ENCODE measurements around the gene NMNAT3. TPM values are rescaled to one million over a fixed set of nuclear protein-coding genes. Genes with fewer than 3 reads are reported as not detected.

NMNAT3 gene
- total RNA-seq, 1 donor from 2014 or later: 0.95 TPM

- Histone ChIP-seq H3K36me3 (no peaks in the 10 kb centered on the region), H2AFZ (replicated peaks) (no peak overlapping the region), H3F3A (ENCODE audit: low read depth) (no peaks in the 10 kb centered on the region), H3K4me3 (no peak overlapping the region), H4K20me1 (ENCODE audit: low read depth) (no peaks in the 10 kb centered on the region), H3K4me1 (peaks cover 12% of the 10 kb centered on the region), H3K27ac (no peak overlapping the region), H3K79me2 (ENCODE audit: low read depth) (no peaks in the 10 kb centered on the region), H3K9me3 (ENCODE audit: low read depth) (no peaks in the 10 kb centered on the region), H3K4me2 (no peak overlapping the region), H3K9ac (no peak overlapping the region), H3K27me3 (no peaks in the 10 kb centered on the region)
- H3K27ac Mint-ChIP-seq: no peak overlapping the region
- H3K4me1 Mint-ChIP-seq: peaks cover 36% of the 10 kb centered on the region
- no peaks in the 10 kb centered on the region for H3K9me3 Mint-ChIP-seq
- no peak for TF ChIP-seq EZH2phosphoT487 (IDR thresholded peaks at IDR 0.05)
- TF ChIP-seq EZH2 (IDR thresholded peaks at IDR 0.05): no peak
- TF ChIP-seq CTCF (IDR thresholded peaks at IDR 0.05): no peak
- no peak for DNase-seq (ENCODE audit: low spot score)
- H3K36me3 Mint-ChIP-seq: no peaks in the 10 kb centered on the region
- peaks cover 2% of the 10 kb centered on the region for H3K27me3 Mint-ChIP-seq (ENCODE audit: insufficient read depth, low read depth)
- H3K4me3 Mint-ChIP-seq: no peak overlapping the region
Measured at GRCh38 chr3:139555249-139555648, 122.5 kb downstream of the NMNAT3 start.

- no peak for DNase-seq (ENCODE audit: low spot score)
- Histone ChIP-seq H3K27me3 (no peaks in the 10 kb centered on the region), H2AFZ (replicated peaks) (no peak overlapping the region), H3K4me3 (no peak overlapping the region), H3K9ac (no peak overlapping the region), H3K79me2 (ENCODE audit: low read depth) (no peaks in the 10 kb centered on the region), H3K9me3 (ENCODE audit: low read depth) (no peaks in the 10 kb centered on the region), H4K20me1 (ENCODE audit: low read depth) (no peaks in the 10 kb centered on the region), H3K4me2 (no peak overlapping the region), H3K36me3 (no peaks in the 10 kb centered on the region), H3F3A (ENCODE audit: low read depth) (no peaks in the 10 kb centered on the region), H3K27ac (no peak overlapping the region), H3K4me1 (peaks cover 6% of the 10 kb centered on the region)
- H3K9me3 Mint-ChIP-seq: no peaks in the 10 kb centered on the region
- H3K27me3 Mint-ChIP-seq (ENCODE audit: insufficient read depth, low read depth): peaks cover 4% of the 10 kb centered on the region
- H3K27ac Mint-ChIP-seq: no peak overlapping the region
- no peak for TF ChIP-seq EZH2phosphoT487 (IDR thresholded peaks at IDR 0.05)
- no peak for TF ChIP-seq CTCF (IDR thresholded peaks at IDR 0.05)
- no peak for TF ChIP-seq EZH2 (IDR thresholded peaks at IDR 0.05)
- H3K4me3 Mint-ChIP-seq: no peak overlapping the region
- H3K4me1 Mint-ChIP-seq: peaks cover 30% of the 10 kb centered on the region
- no peaks in the 10 kb centered on the region for H3K36me3 Mint-ChIP-seq
Measured at GRCh38 chr3:139554628-139555027, 123.1 kb downstream of the NMNAT3 start.

GRCh38 chr3:139552632-139553365 is 125.0 kb downstream of the NMNAT3 start:
- H3K9me3 ChIP-seq (ENCODE audit: low read depth): no peaks in the 10 kb centered on the region
- TF ChIP-seq CTCF (IDR thresholded peaks at IDR 0.05) (no peak), EZH2 (IDR thresholded peaks at IDR 0.05) (no peak), EZH2phosphoT487 (IDR thresholded peaks at IDR 0.05) (no peak)
- H3K9me3 Mint-ChIP-seq: no peaks in the 10 kb centered on the region
- H3K27me3 Mint-ChIP-seq (ENCODE audit: insufficient read depth, low read depth): peaks cover 4% of the 10 kb centered on the region
- no peak overlapping the region for H3K4me3 ChIP-seq
- no peak overlapping the region for H3K4me3 Mint-ChIP-seq
- H3K27me3 ChIP-seq: no peaks in the 10 kb centered on the region
- H3K4me2 ChIP-seq: no peak overlapping the region
- peaks cover 12% of the 10 kb centered on the region for H3K4me1 Mint-ChIP-seq
- no peaks in the 10 kb centered on the region for H3K4me1 ChIP-seq
- no peak for DNase-seq (ENCODE audit: low spot score)
- no peaks in the 10 kb centered on the region for H3F3A ChIP-seq (ENCODE audit: low read depth)
- H3K36me3 Mint-ChIP-seq: no peaks in the 10 kb centered on the region
- H3K27ac Mint-ChIP-seq: no peak overlapping the region
- no peaks in the 10 kb centered on the region for H3K36me3 ChIP-seq
- no peak overlapping the region for H3K9ac ChIP-seq
- H3K27ac ChIP-seq: no peak overlapping the region
- no peak overlapping the region for H2AFZ ChIP-seq (replicated peaks)
- no peaks in the 10 kb centered on the region for H3K79me2 ChIP-seq (ENCODE audit: low read depth)
- H4K20me1 ChIP-seq (ENCODE audit: low read depth): no peaks in the 10 kb centered on the region

Measured in neural progenitor cell (in vitro differentiated cells).